ENCODE measurements around the gene MUC20. TPM values are rescaled to one million over a fixed set of nuclear protein-coding genes. Genes with fewer than 3 reads are reported as not detected.
"Not testable (repeated sequence)": the region's sequence is repeated elsewhere in the genome, so short reads cannot be mapped to it uniquely, and the experiment has no call there.

The MUC20 gene
- total RNA-seq, 1 donor from 2014 or later: 0.17 TPM

- not testable (repeated sequence) for H3K4me1 ChIP-seq; H3K4me1 Mint-ChIP-seq; H3K36me3 ChIP-seq; H4K20me1 ChIP-seq (ENCODE audit: low read depth); H3K9me3 Mint-ChIP-seq; H3K9ac ChIP-seq; H2AFZ ChIP-seq (replicated peaks); H3K79me2 ChIP-seq (ENCODE audit: low read depth); DNase-seq (ENCODE audit: low spot score); H3K27me3 ChIP-seq; H3K9me3 ChIP-seq (ENCODE audit: low read depth); H3K4me3 Mint-ChIP-seq; H3F3A ChIP-seq (ENCODE audit: low read depth); H3K27ac Mint-ChIP-seq; H3K27me3 Mint-ChIP-seq (ENCODE audit: insufficient read depth, low read depth); H3K4me2 ChIP-seq; H3K4me3 ChIP-seq; H3K27ac ChIP-seq
- H3K36me3 Mint-ChIP-seq: peaks cover 37% of the 10 kb centered on the region
These were observed 36.9 kb upstream of the MUC20 start for GRCh38 chr3:195683722-195684526.

GRCh38 chr3:195684527-195685257 lies 36.1 kb upstream of the MUC20 start:
- not testable (repeated sequence) for H3K4me2 ChIP-seq; H3K9me3 Mint-ChIP-seq; H3K27me3 Mint-ChIP-seq (ENCODE audit: insufficient read depth, low read depth); H3K9me3 ChIP-seq (ENCODE audit: low read depth); H3K4me1 ChIP-seq; H3K27ac Mint-ChIP-seq; H3F3A ChIP-seq (ENCODE audit: low read depth); H3K4me3 Mint-ChIP-seq; H3K4me3 ChIP-seq; H3K27me3 ChIP-seq; H3K27ac ChIP-seq; H3K36me3 ChIP-seq; H4K20me1 ChIP-seq (ENCODE audit: low read depth); H3K4me1 Mint-ChIP-seq; H3K9ac ChIP-seq; DNase-seq (ENCODE audit: low spot score); H3K79me2 ChIP-seq (ENCODE audit: low read depth); H2AFZ ChIP-seq (replicated peaks)
- peaks cover 38% of the 10 kb centered on the region for H3K36me3 Mint-ChIP-seq

- H3K27ac ChIP-seq; H3K9ac ChIP-seq; DNase-seq (ENCODE audit: low spot score); H3K79me2 ChIP-seq (ENCODE audit: low read depth); H3K27me3 Mint-ChIP-seq (ENCODE audit: insufficient read depth, low read depth); H4K20me1 ChIP-seq (ENCODE audit: low read depth); H3K36me3 ChIP-seq; H3K4me3 ChIP-seq; H3K4me1 Mint-ChIP-seq; H3K27ac Mint-ChIP-seq; H3K4me3 Mint-ChIP-seq; H3F3A ChIP-seq (ENCODE audit: low read depth); H2AFZ ChIP-seq (replicated peaks); H3K4me1 ChIP-seq; H3K4me2 ChIP-seq; H3K9me3 ChIP-seq (ENCODE audit: low read depth); H3K9me3 Mint-ChIP-seq; H3K27me3 ChIP-seq: not testable (repeated sequence)
- peaks cover 38% of the 10 kb centered on the region for H3K36me3 Mint-ChIP-seq
These were observed 34.1 kb upstream of the MUC20 start for GRCh38 chr3:195686537-195687208.

GRCh38 chr3:195687209-195687760 lies 33.5 kb upstream of the MUC20 start:
- H4K20me1 ChIP-seq (ENCODE audit: low read depth); H3K27me3 Mint-ChIP-seq (ENCODE audit: insufficient read depth, low read depth); H3K27me3 ChIP-seq; H3K27ac ChIP-seq; H3K27ac Mint-ChIP-seq; H3K4me3 ChIP-seq; H3K9me3 ChIP-seq (ENCODE audit: low read depth); H2AFZ ChIP-seq (replicated peaks); DNase-seq (ENCODE audit: low spot score); H3K4me3 Mint-ChIP-seq; H3K9ac ChIP-seq; H3K79me2 ChIP-seq (ENCODE audit: low read depth); H3F3A ChIP-seq (ENCODE audit: low read depth); H3K4me1 Mint-ChIP-seq; H3K4me1 ChIP-seq; H3K9me3 Mint-ChIP-seq; H3K36me3 ChIP-seq; H3K4me2 ChIP-seq: not testable (repeated sequence)
- H3K36me3 Mint-ChIP-seq: peaks cover 43% of the 10 kb centered on the region

GRCh38 chr3:195688471-195689183 lies 32.2 kb upstream of the MUC20 start:
- not testable (repeated sequence) for H3K27me3 Mint-ChIP-seq (ENCODE audit: insufficient read depth, low read depth); H4K20me1 ChIP-seq (ENCODE audit: low read depth); H3F3A ChIP-seq (ENCODE audit: low read depth); H3K9ac ChIP-seq; H2AFZ ChIP-seq (replicated peaks); DNase-seq (ENCODE audit: low spot score); H3K4me1 ChIP-seq; H3K27ac Mint-ChIP-seq; H3K9me3 ChIP-seq (ENCODE audit: low read depth); H3K27ac ChIP-seq; H3K4me3 ChIP-seq; H3K4me1 Mint-ChIP-seq; H3K36me3 ChIP-seq; H3K27me3 ChIP-seq; H3K4me3 Mint-ChIP-seq; H3K9me3 Mint-ChIP-seq; H3K79me2 ChIP-seq (ENCODE audit: low read depth); H3K4me2 ChIP-seq
- peaks cover 48% of the 10 kb centered on the region for H3K36me3 Mint-ChIP-seq

GRCh38 chr3:195689184-195690070 lies 31.4 kb upstream of the MUC20 start:
- not testable (repeated sequence) for H3K27me3 ChIP-seq; H3K4me3 ChIP-seq; H3K27ac ChIP-seq; H3K4me3 Mint-ChIP-seq; H3K27ac Mint-ChIP-seq; H4K20me1 ChIP-seq (ENCODE audit: low read depth); H3K27me3 Mint-ChIP-seq (ENCODE audit: insufficient read depth, low read depth); H3K36me3 ChIP-seq; H3K4me1 Mint-ChIP-seq; H3K4me2 ChIP-seq; H3K79me2 ChIP-seq (ENCODE audit: low read depth); H3K9me3 ChIP-seq (ENCODE audit: low read depth); H3K9ac ChIP-seq; DNase-seq (ENCODE audit: low spot score); H3K9me3 Mint-ChIP-seq; H3K4me1 ChIP-seq; H2AFZ ChIP-seq (replicated peaks); H3F3A ChIP-seq (ENCODE audit: low read depth)
- H3K36me3 Mint-ChIP-seq: peaks cover 44% of the 10 kb centered on the region
